Common myeloid progenitor, CD34-positive (primary cell): ENCODE data around the gene TIMM44.
A peak's percentile ranks its signal among the peaks of the same experiment; 100 is the strongest.

Experiments used
- CTCF ChIA-PET: fragments of 350-600 bp; sonication (Branson Sonifier 250); formaldehyde crosslinking; loops from one replicate; lab custom pipeline; 2021; ENCODE audit warnings: antibody characterized with exemption; lab: Charles Lee
- POLR2A ChIA-PET: fragments of 350-600 bp; sonication (Branson Sonifier 250); formaldehyde crosslinking; loops from one replicate; lab custom pipeline; 2021; ENCODE audit warnings: antibody characterized with exemption; lab: Charles Lee
- DNase-seq, 3 donors: peaks; one replicate each; pipeline versions ENCODE4 v3.0.0 to v3.0.0-alpha.2; 2013
- H3K27ac ChIP-seq, 2 experiments: 1 replicate in 1 of 2; 2 replicates in 1 of 2; pipeline ENCODE4 v1.7.0; 2013; ENCODE audit warnings: inconsistent platforms in 2 of 2, low read length in 2 of 2, mild to moderate bottlenecking in 2 of 2, low read depth in 1 of 2, moderate library complexity in 1 of 2; ENCODE audit not compliant: severe bottlenecking in 2 of 2, insufficient read depth in 1 of 2, poor library complexity in 1 of 2
- H3K27me3 ChIP-seq, 5 experiments: replicated peaks in 2 of 5; 1 replicate in 3 of 5; 2 replicates in 2 of 5; pipeline versions ENCODE4 v1.6.1 to v1.7.0; 2013; ENCODE audit warnings: low read length in 4 of 5, mild to moderate bottlenecking in 2 of 5, moderate library complexity in 2 of 5, inconsistent platforms in 1 of 5; ENCODE audit not compliant: insufficient read depth in 5 of 5, control insufficient read depth in 4 of 5
- H3K36me3 ChIP-seq, 4 experiments: 1 replicate in 2 of 4; 2 replicates in 2 of 4; pipeline versions ENCODE4 v1.6.1 to v1.7.0; 2013; ENCODE audit warnings: low read length in 3 of 4, control low read depth in 1 of 4, mild to moderate bottlenecking in 1 of 4; ENCODE audit not compliant: control insufficient read depth in 4 of 4, insufficient read depth in 4 of 4
- H3K4me1 ChIP-seq, 4 experiments: 1 replicate in 3 of 4; 2 replicates in 1 of 4; pipeline versions ENCODE4 v1.6.1 to v1.7.1; 2013; ENCODE audit warnings: low read length in 3 of 4, mild to moderate bottlenecking in 3 of 4, control low read depth in 1 of 4, inconsistent platforms in 1 of 4, moderate library complexity in 1 of 4; ENCODE audit not compliant: control insufficient read depth in 4 of 4, insufficient read depth in 4 of 4; ENCODE audit errors: control extremely low read depth in 1 of 4
- H3K4me3 ChIP-seq, 7 experiments: 1 replicate in 4 of 7; 2 replicates in 3 of 7; pipeline versions ENCODE4 v1.5.1 to v1.7.0; 2013; ENCODE audit warnings: mild to moderate bottlenecking in 7 of 7, low read length in 6 of 7, moderate library complexity in 6 of 7, inconsistent platforms in 2 of 7, low read depth in 2 of 7, control low read depth in 1 of 7; ENCODE audit not compliant: insufficient read depth in 4 of 7, control insufficient read depth in 1 of 7; ENCODE audit errors: extremely low read depth in 1 of 7
- H3K9me3 ChIP-seq, 5 experiments: 1 replicate in 4 of 5; 2 replicates in 1 of 5; pipeline versions ENCODE4 v1.6.1 to v1.7.1; 2013; ENCODE audit warnings: low read length in 4 of 5, mild to moderate bottlenecking in 2 of 5, inconsistent platforms in 1 of 5, low read depth in 1 of 5, moderate library complexity in 1 of 5; ENCODE audit not compliant: control insufficient read depth in 4 of 5, insufficient read depth in 2 of 5; ENCODE audit errors: control extremely low read depth in 1 of 5
- WGBS: methylation state at CpG from one replicate; pipeline ENCODE4 v1.1.5; 2013; ENCODE audit not compliant: insufficient coverage; 5-methylcytosine and 5-hydroxymethylcytosine counted together

The TIMM44 gene

DNA sequence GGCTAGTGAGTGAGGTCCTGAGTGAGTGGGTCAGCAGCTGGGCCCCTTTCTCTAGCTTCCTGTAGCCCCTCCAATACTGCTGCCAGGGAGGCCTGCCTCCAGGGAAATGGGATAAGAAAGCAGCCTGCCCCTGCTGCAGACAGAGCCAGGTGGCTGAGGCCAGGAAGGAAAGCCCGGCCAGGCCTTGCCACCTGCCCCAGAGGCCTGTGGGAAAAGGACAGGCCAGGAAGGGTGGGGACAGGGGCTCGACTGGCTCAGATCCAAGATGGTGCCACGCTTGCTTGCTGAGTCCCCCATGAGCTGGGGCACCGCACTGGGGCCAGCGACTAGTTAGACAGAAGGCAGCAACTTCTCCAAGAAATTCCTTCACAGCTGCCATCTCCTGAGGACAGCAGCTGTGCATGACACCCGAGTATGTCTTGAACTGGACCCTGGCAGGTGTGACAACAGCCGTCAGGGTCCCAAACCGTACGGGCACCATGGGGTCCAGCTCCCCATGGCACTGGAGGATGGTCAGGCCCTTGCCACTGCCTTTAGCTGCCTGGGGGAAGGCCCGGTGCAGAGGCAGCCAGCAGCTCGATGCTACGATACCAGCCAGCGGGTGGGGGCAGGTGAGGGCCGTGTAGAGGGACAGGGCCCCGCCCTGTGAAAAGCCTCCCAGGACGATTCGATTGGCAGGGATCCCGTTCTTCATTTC, 64.2 kb downstream of the TIMM44 start:
- no peaks in the 10 kb centered on the region for H3K36me3 ChIP-seq
- WGBS: 90% methylated on average over 14 of the region's 18 CpGs
- H3K27ac ChIP-seq: peak overlapping the region in 1 of 2 experiments; percentile 14
- no peak overlapping the region for H3K4me3 ChIP-seq
- H3K4me1 ChIP-seq: peaks cover 0 to 11% (median 10%) of the 10 kb centered on the region in 4 experiments
- ChIA-PET POLR2A (no interaction called here), CTCF (interaction anchor here (1.7 kb wide), 1 partner anchor 10 kb away, joined by 6 read pairs; no protein-coding TSS in a partner anchor)
- peaks cover 0 to 19% (median 7%) of the 10 kb centered on the region in 5 experiments for H3K27me3 ChIP-seq
- DNase-seq: no peak
- peaks cover 0 to 1% (median 0%) of the 10 kb centered on the region in 5 experiments for H3K9me3 ChIP-seq

DNA sequence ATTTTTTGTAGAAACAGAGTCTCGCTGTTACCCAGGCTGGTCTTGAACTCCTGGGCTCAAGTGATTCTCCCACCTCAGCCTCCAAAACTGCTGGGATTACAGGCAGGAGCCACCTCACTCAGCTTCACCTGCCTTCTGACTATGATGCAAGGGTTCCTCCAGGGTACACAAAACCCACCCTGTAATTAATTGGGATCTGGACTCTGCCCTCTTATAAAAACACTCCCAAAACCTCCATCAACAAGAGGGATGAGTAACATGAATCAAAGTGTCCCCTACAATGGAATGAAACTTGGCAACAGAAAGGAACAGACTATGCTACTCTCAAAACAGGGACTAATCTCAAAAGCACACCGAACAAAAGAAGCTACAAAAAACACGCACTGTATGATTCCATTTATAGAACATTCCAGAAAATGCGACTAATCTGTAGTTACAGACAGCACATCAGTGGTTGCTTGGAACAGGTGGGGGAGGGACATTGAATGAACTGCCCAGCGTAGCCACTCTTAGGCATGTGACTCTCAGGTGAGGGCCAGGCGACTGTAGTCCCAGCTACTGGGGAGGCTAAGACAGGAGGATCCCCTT, 66.1 kb downstream of the TIMM44 start:
- DNase-seq: no peak
- WGBS: 95% methylated on average over 5 of the region's 6 CpGs

More for the DNA sequence above, 66.1 kb downstream of the TIMM44 start:
- H3K36me3 ChIP-seq: no peaks in the 10 kb centered on the region
- CTCF ChIA-PET: interaction anchor here (0.6 to 1.1 kb wide), 3 partner anchors 14 to 138 kb away, joined by 3 to 5 read pairs (median 4); no protein-coding TSS in a partner anchor
- POLR2A ChIA-PET: no interaction called here
- peaks cover 0 to 1% (median 0%) of the 10 kb centered on the region in 5 experiments for H3K9me3 ChIP-seq
- no peak overlapping the region for H3K27ac ChIP-seq
- no peak overlapping the region for H3K4me3 ChIP-seq
- H3K27me3 ChIP-seq: peaks cover 0 to 36% (median 13%) of the 10 kb centered on the region in 5 experiments
- H3K4me1 ChIP-seq: peaks cover 0 to 23% (median 17%) of the 10 kb centered on the region in 4 experiments
